ENCODE data around the gene CCDC60.

CCDC60 gene

GRCh38 chr12:119334430-119335170 lies at the start of gene CCDC60:
Gene CCDC60, plus strand, starts transcription at chr12:119334729. Its CDS starts 448 bp downstream, at chr12:119335177.
- no peak for DNase-seq (ENCODE audit: low read depth in 2 of 2)

DNA sequence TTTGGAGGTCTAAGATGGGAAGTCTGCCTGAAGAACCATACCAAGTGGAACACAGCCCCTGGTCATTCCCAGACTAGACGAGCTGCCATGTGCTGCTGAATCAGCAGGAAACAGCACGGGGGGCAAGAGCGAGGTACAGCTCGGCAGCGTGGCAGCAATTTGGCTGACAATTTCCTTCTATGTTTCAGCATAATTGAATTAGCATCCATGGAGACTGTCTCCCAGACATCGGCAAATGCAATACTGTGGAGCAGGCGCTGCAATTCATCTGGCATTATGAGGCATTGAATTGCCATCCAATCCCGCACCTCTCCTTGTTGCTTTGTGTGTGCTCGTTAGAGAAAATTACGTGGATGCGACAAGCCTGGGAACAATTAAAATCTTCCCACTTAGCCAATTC lies 46.0 kb upstream of the CCDC60 start:
- no peak for DNase-seq (ENCODE audit: low read depth in 2 of 2)

DNA sequence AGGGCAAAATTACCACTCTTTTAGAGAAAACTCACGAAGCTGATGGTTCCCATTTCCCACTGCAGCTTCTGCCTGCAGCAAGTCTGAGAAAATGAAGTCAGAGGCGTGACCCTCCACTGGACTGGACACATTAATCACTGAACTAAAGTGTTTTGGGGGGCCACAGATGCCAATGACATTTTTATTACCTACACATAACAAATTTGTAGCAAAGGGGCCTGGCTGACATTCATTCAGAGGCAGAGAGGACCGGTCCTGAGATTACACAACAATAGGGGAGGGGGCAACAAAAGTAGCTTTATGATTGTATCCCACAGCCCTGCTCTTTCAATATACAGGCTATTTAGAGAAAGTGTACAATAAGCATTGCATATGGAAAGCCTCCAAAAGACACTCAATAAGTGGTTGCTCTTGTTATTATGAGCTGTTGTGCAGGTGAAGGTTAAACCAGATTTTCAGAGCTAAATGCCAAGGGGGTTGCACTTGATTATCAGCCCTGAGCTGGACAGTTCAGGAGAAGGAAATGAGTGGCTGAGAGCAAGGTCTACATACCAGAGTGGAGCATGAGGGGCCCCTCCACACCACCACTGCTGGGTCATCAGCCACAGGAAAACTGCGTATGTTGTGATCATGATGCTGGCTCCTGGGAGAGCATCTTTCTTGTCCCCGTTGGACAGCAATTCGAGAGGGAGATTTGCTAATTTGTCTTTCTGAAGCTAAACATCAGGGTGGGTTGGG lies 41.5 kb upstream of the CCDC60 start:
- DNase-seq (ENCODE audit: low read depth in 2 of 2) = no peak

DNA sequence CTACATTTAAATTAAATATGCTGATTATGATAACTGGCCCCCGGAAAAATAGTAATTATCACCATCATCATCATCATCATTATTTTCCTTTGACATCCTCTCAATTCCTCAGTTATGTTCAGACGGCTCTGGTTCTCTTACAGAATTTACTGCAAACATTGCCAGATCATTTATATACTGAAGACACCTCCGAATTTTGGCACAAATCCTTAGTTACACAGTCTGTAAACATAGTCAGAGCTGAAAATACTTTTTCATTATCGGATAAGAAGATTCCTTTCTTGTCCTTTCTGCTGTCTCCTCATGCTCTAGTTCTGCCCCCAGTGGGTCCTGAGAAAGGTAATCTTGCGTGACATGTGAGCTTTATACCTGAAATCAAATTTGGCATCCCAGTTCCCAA lies 40.3 kb upstream of the CCDC60 start:
- DNase-seq (ENCODE audit: low read depth in 2 of 2) = no peak

- DNase-seq (ENCODE audit: low read depth in 2 of 2) = no peak
These were observed 38.0 kb upstream of the CCDC60 start for GRCh38 chr12:119296535-119296934.

DNA sequence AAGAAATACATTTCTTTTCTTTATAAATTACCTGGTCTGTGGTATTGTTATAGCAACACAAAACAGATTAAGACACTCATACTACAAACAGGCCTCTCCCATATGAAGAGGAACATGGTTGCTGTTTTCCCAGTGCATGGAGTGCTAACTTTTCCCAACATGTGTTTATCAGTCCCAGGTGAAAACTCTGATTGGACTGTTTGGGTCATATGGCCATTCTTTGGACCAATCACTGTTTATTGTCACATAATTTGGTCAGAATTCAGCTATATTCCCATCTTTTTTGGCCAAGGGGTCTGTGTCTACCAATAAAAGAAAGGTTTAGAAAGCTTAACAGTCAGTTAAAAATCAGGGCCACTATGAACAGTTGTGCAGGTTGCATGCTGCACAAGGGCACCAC lies 35.4 kb upstream of the CCDC60 start:
- no peak for DNase-seq (ENCODE audit: low read depth in 2 of 2)

DNA sequence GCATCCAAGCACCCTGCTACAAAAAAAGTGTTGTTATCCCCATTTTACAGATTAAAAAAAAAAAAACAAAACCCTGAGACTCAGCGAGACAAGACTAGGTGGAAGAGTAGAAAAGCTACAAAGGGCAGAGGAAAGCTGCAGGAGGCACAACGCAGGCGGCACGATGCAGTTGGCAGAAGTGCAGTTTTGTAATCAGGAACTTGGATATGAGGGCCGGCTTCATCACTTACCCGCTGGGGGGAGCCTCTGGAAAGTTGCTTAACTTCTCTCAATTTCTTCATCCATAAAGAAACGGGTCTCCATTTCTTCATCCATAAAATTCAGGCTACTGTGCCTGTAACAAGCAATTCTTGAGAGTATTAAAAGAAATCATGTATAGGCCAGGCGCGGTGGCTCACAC lies 33.1 kb upstream of the CCDC60 start:
- no peak for DNase-seq (ENCODE audit: low read depth in 2 of 2)

DNA sequence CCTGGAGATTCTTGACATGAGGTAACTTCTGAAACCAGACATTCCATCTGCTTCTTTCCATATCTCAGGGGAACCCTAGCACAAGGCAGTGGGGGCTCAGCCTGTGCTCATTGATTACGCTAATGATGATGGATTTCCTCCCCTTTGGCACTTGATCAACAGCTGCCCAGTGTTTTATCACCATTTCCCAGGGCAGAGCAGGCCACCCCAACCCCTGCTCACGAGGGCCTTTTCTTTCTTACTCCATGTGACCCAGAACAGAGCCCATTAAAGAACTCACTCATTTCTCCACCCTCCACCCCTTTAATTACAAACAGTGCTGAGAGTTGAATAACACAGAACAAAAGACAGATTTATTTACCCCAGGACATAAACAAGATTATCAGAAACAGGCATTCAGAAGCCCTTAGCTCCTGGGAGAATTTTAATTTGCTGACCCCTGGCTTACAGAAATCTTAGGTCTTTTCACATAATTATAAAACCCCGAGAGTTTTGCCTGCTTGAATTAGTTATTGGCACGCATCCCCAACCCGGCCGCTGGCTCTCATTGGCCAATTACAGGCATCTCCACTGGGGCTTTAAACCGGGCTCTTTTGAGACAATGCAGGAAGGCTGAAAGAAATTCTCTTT lies 32.0 kb upstream of the CCDC60 start:
- DNase-seq (ENCODE audit: low read depth in 2 of 2) = no peak

GRCh38 chr12:119306593-119306992 lies 27.9 kb upstream of the CCDC60 start:
- DNase-seq (ENCODE audit: low read depth in 2 of 2) = no peak

DNA sequence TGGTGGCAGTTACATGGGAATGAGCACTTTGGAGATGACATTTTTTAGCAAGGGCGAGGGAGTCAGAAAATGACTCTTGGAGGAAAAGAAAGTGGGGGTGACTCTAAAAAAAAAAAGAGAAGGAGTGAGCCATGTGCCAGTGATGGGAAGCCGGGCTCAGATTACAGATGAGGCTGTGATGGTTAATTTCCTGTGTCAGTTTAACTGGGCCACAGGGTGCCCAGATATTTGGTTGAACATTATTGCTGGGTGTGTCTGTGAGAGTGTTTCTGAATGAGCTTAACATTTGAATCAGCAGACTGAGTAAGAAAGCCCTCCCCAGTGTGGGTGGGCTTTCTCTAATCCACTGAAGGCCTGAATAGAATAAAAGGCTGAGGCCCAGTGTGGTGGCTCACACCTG lies 26.8 kb upstream of the CCDC60 start:
- DNase-seq (ENCODE audit: low read depth in 2 of 2) = no peak

GRCh38 chr12:119308708-119309456 lies 25.6 kb upstream of the CCDC60 start:
- DNase-seq (ENCODE audit: low read depth in 2 of 2) = no peak

DNA sequence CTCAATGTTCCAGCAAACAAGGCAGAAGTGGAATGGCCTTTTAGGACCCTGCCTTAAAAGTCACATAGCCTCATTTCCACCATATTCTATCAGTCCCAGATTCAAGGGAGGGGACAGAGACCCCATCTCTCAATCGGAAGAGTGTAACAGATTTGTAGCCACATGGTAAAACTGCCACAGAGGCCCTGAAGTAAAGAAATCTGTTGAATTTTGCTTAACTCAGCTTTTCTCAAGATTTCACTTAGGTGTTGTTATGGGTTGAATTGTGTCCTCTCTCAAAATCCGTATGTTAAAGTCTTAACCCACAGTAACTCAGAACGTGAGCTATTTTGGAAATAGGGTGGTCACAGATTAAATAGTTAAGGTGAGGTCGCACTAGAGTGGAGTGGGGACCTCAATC lies 22.7 kb upstream of the CCDC60 start:
- DNase-seq (ENCODE audit: low read depth in 2 of 2) = no peak

- DNase-seq (ENCODE audit: low read depth in 2 of 2) = no peak
These were observed 21.6 kb upstream of the CCDC60 start for GRCh38 chr12:119312904-119313303.

GRCh38 chr12:119314290-119314689 lies 20.2 kb upstream of the CCDC60 start:
- no peak for DNase-seq (ENCODE audit: low read depth in 2 of 2)

- no peak for DNase-seq (ENCODE audit: low read depth in 2 of 2)
These were observed 14.9 kb upstream of the CCDC60 start for GRCh38 chr12:119319638-119320037.

- DNase-seq (ENCODE audit: low read depth in 2 of 2) = no peak
These were observed 13.9 kb upstream of the CCDC60 start for GRCh38 chr12:119320678-119321077.

DNA sequence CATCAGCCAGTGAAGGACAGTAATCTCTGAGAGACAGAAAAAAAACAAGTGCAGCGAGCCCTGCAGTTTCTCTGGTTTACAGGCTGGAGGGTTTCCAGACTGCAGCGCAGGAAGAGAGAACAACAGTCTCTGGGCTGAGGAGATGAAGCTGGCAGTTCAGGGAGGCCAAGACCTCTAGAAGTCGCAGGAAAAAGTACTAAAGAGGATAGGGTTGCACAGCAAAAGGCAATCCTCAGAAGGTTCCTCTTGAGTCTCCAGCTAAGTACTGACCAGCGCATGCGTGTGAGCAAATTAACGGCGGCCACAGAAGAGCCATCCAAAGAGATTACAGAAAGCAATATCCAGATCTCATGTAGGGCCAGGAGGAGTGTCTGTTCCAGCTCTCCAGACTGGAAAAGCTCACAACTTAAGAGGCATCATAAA lies 12.2 kb upstream of the CCDC60 start:
- DNase-seq (ENCODE audit: low read depth in 2 of 2) = no peak

- no peak for DNase-seq (ENCODE audit: low read depth in 2 of 2)
These were observed 8.7 kb upstream of the CCDC60 start for GRCh38 chr12:119325813-119326212.

DNA sequence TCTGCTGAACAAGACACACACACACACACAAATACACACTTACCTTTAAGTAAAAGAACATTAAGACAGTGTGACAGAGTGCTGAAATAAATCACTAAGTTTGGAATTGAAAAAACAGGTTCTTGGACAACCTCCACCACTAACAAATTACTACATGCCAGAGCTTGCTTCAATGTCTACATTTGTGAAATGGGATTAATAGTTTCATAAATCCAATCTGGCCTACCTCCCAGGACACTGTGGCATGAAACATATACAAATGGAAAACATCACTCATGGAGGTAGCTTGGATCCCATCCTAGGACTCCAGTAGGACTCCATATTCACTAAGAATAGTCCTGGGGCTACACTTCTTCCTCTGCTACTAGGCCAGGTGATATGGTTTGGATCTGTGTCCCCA lies 8.2 kb upstream of the CCDC60 start:
- DNase-seq (ENCODE audit: low read depth in 2 of 2) = no peak

DNA sequence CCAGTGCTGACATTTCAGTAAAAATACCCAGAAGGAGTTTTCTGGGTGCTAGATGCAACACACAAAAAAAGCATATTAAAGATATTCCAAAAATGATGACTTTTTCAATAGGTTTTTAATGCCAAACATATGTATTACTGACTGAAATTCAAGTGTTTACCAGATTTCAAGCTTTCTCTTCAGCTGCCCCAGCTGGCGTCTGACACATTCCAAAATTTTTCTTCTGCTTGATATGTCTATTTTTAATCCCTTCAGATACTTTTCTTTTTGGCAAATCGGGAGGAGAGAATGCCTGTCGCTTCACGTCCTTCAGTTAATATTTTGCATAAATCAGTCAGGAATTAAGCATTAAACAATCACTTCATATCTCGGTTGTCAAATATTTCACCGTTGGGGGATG lies 7.1 kb upstream of the CCDC60 start:
- no peak for DNase-seq (ENCODE audit: low read depth in 2 of 2)

DNA sequence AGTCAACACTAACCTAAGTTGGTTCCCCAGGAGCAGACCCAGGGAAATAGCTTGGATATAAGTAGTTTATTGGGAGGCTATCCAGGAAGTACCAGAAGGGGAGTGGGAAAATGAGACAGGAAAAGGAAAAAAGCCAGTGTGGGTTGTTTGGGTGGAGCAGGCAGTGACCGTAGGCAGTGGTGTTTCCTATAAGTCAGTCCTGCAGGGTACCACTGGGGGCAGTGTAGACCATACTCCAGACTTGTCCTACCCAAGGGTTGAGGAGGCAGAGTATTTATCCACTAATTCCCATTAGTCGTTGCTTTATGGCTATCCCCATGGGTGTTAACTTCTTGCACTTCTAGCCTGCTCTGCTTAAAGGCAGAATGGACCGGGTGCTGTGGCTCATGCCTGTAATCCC lies 6.4 kb upstream of the CCDC60 start:
- DNase-seq (ENCODE audit: low read depth in 2 of 2) = no peak

Measured in activated CD8-positive, alpha-beta memory T cell treated with anti-CD3 and anti-CD28 coated beads for 4 hours (primary cell).